ENCODE measurements around the gene KRTAP10-5.

DNA sequence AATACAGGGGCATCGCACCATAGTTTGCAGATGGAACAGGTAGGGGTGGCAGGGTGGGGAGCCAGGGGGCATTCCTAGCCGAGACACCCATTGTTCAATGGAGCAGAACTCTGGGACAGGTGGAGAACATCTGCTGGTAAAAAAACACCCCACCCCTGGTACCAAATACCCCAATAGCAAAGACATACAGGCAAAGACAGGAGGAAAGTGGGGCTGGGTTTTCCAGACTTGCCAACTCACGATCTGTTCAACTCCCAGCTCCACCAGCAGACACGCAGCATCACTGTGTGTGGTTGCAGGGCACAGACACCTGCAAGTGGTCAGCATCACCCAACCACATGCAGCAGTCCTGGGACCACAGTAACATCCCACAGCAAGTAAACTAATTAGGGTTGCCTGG, 31.1 kb upstream of the KRTAP10-5 start:
- TF ChIP-seq POLR2A (IDR thresholded peaks at IDR 0.05; ENCODE audit: low read length) (no peak), HOXA7 (CRISPR knock-in tag; IDR thresholded peaks at IDR 0.05) (no peak), EP300 (IDR thresholded peaks at IDR 0.05) (no peak), JUN (IDR thresholded peaks at IDR 0.05) (no peak), MAFK (IDR thresholded peaks at IDR 0.05; ENCODE audit: partially characterized antibody) (no peak), ZC3H11A (IDR thresholded peaks at IDR 0.05) (no peak), RFX5 (IDR thresholded peaks at IDR 0.05) (no peak), SREBF2 (IDR thresholded peaks at IDR 0.05) (no peak)
- TF ChIP-seq, protein P1, sequence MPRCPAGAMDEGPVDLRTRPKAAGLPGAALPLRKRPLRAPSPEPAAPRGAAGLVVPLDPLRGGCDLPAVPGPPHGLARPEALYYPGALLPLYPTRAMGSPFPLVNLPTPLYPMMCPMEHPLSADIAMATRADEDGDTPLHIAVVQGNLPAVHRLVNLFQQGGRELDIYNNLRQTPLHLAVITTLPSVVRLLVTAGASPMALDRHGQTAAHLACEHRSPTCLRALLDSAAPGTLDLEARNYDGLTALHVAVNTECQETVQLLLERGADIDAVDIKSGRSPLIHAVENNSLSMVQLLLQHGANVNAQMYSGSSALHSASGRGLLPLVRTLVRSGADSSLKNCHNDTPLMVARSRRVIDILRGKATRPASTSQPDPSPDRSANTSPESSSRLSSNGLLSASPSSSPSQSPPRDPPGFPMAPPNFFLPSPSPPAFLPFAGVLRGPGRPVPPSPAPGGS (IDR thresholded peaks at IDR 0.05): no peak
- TF ChIP-seq, protein P2, sequence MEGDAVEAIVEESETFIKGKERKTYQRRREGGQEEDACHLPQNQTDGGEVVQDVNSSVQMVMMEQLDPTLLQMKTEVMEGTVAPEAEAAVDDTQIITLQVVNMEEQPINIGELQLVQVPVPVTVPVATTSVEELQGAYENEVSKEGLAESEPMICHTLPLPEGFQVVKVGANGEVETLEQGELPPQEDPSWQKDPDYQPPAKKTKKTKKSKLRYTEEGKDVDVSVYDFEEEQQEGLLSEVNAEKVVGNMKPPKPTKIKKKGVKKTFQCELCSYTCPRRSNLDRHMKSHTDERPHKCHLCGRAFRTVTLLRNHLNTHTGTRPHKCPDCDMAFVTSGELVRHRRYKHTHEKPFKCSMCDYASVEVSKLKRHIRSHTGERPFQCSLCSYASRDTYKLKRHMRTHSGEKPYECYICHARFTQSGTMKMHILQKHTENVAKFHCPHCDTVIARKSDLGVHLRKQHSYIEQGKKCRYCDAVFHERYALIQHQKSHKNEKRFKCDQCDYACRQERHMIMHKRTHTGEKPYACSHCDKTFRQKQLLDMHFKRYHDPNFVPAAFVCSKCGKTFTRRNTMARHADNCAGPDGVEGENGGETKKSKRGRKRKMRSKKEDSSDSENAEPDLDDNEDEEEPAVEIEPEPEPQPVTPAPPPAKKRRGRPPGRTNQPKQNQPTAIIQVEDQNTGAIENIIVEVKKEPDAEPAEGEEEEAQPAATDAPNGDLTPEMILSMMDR (IDR thresholded peaks at IDR 0.05): no peak
